ENCODE measurements around the gene PCIF1.
"Not testable (repeated sequence)": the region's sequence is repeated elsewhere in the genome, so short reads cannot be mapped to it uniquely, and the experiment has no call there.

The PCIF1 gene

GRCh38 chr20:45934586-45935415 is at the start of gene PCIF1:
PCIF1 (plus strand) TSS chr20:45934683; CDS start chr20:45939000, 4,317 bp downstream.
- peak; percentile 82 to 98 (median 95) for DNase-seq

GRCh38 chr20:45886590-45887345 is 47.7 kb upstream of the PCIF1 start:
- no peak for DNase-seq

GRCh38 chr20:45887346-45887715 is 47.2 kb upstream of the PCIF1 start, which contains the start of gene SPATA25:
SPATA25 (minus strand) TSS chr20:45887622; CDS start chr20:45887590, 32 bp downstream.
- DNase-seq, result no peak

- DNase-seq, result no peak
Measured at GRCh38 chr20:45888681-45889080, 45.8 kb upstream of the PCIF1 start.

- DNase-seq, result peak in 48 of 51 donors; percentile 17 to 80 (median 58)
Measured at GRCh38 chr20:45890077-45890984, 44.2 kb upstream of the PCIF1 start.

- DNase-seq, result peak; percentile 62 to 95 (median 86)
Measured at GRCh38 chr20:45890985-45891983, 43.2 kb upstream of the PCIF1 start, which contains the start of the genes CTSA and NEURL2. CTSA (plus strand) TSS chr20:45891335; CDS start chr20:45891569, 234 bp downstream. NEURL2 (minus strand) TSS chr20:45891208; CDS start chr20:45890991, 217 bp downstream.

GRCh38 chr20:45892049-45892825 is 42.2 kb upstream of the PCIF1 start:
- peak in 1 of 51 donors; percentile 6 for DNase-seq

GRCh38 chr20:45892828-45893500 is 41.5 kb upstream of the PCIF1 start:
- DNase-seq, result no peak

GRCh38 chr20:45893831-45894230 is 40.7 kb upstream of the PCIF1 start:
- DNase-seq, result no peak

GRCh38 chr20:45894797-45895196 is 39.7 kb upstream of the PCIF1 start:
- no peak for DNase-seq

GRCh38 chr20:45896641-45897161 is 37.8 kb upstream of the PCIF1 start:
- no peak for DNase-seq

GRCh38 chr20:45897289-45897688 is 37.2 kb upstream of the PCIF1 start:
- no peak for DNase-seq

GRCh38 chr20:45897692-45898091 is 36.8 kb upstream of the PCIF1 start:
- no peak for DNase-seq

- no peak for DNase-seq
Measured at GRCh38 chr20:45898285-45898684, 36.2 kb upstream of the PCIF1 start.

GRCh38 chr20:45899046-45899835 is 35.2 kb upstream of the PCIF1 start:
- DNase-seq, result no peak

- not testable (repeated sequence) for DNase-seq
Measured at GRCh38 chr20:45901332-45901731, 33.2 kb upstream of the PCIF1 start.

GRCh38 chr20:45902199-45902701 is 32.2 kb upstream of the PCIF1 start:
- no peak for DNase-seq

Measured in hypothalamus (tissue), 51 donors.